CD4-positive, alpha-beta T cell treated with Interleukin-17A for 1 hour (primary cell): ENCODE results near the gene MBOAT1.

Experiments used
- DNase-seq: peaks from one replicate; pipeline ENCODE4 v3.0.0-alpha.2; 2020

MBOAT1 gene

DNA sequence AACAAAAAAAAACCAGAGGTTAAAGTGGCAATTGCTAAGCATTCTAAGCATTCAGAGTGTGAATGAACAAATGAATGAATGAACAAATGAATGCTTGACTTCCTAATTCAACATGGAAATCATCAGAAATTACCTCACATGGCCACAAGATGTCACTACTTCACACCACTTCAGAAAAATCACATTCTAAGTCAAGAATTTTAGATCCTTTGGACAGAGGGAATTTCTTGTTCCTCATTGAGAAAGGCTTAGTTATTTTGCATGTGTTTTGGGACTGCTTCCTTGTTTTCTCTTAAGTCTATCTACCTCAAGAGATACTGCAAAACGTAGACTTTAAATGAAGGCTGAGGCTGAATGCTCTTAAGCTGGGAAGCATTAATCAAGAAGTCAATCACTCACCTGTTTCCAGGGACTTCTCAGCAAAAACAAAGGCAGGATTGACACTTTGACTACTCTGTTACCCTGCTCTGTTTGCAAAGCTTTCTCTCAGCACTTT, 120.2 kb downstream of the MBOAT1 start:
- DNase-seq, result peak; percentile 32

GRCh38 chr6:20086992-20087391, 125.3 kb downstream of the MBOAT1 start:
- DNase-seq, result no peak

GRCh38 chr6:20085817-20086216, 126.5 kb downstream of the MBOAT1 start:
- no peak for DNase-seq

DNA sequence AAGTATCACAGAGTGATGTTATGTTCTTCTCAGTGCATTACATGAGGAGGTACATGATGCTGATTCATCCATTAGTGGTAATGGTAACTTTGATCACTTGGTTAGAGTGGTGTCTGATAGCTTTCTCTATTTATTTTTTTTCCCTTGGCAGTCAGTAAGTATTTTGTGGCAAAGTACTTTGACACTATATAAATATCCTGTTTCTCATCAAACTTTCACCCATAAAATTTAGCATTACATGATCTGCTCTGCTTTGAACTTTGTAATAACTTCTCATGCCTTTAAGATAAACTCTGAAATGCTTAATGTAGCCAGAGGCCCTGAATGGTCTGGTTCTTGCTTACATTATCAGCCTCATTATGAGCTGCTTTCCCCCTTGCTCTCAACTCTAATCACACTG, 127.9 kb downstream of the MBOAT1 start:
- no peak for DNase-seq

DNA sequence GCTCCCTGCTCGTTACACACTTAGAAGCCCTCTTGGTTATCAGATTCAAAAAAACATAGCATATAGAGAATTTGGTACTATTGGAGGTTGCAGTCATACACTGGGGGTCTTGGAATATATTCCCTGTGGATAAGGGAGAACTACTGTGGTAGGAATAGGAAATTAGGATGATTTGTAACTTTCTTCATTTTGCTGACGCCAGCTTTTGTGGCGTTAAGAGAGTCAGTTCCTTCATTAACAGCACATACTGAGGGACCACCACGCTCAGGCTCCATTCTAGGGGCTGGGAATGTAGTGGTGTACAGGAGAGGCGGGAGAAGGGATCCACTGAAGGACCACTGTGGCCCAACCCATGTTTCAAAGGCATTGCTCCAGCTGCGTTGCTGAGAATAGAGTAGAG, 140.3 kb downstream of the MBOAT1 start:
- no peak for DNase-seq

DNA sequence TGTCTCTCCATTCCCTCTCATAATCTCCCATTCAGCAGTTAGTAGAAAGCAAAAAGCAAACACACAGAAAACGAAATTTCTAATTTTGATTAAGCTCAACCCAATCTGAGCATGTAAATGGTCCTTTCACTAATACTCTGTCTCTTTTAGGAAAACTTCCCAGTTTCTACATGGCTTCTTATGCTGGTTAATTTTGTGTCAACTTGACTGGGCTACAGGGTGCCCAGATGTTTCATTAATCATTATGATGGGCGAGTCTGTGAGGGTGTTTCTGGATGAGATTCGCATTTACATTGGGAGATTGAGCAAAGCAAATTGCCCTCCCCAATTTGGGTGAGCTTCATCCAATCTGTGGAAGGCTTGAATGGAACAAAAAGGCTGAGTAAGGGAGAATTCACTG, 142.2 kb downstream of the MBOAT1 start:
- DNase-seq, result no peak

- DNase-seq, result no peak
Observed at GRCh38 chr6:20069021-20069522, 143.2 kb downstream of the MBOAT1 start.

GRCh38 chr6:20068421-20068988, 143.8 kb downstream of the MBOAT1 start:
- no peak for DNase-seq

DNA sequence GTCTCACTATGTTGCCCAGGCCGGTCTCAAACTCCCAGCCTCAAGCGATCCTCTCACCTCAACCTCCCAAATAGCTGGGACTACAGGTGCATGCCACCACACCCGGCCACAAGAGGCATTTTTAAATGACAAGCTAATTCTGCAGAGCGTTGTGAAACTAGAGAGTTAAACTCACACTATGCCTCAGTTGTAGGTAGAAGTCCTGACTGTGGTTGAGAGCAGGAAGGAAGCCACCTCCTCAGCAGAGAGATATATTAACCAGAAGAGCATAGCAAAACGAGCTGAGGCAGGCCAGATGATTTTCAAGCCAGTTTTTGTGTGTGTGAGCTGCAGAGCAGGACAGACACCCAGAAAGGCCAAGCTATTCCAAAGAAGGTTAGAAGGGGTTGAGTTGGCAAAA, 150.3 kb downstream of the MBOAT1 start:
- DNase-seq, result no peak

DNA sequence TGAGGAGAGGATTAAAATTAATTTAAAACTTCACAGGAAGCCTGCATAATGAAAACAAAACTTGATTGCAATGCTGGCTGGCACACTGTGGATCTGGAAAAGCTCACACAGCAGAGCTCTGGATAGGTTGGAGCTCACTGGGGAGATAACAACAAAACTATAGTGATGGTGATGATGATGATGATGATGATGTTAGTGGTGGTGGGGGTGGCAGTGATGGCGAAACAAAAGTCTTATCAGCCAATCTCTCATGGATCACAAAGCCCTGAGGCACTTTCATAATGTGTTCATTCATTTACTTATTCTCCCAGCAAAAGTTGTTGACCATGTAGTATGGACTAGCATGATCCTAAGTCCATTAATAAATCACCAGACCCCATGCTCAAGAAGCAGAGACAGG, 152.0 kb downstream of the MBOAT1 start:
- no peak for DNase-seq

DNA sequence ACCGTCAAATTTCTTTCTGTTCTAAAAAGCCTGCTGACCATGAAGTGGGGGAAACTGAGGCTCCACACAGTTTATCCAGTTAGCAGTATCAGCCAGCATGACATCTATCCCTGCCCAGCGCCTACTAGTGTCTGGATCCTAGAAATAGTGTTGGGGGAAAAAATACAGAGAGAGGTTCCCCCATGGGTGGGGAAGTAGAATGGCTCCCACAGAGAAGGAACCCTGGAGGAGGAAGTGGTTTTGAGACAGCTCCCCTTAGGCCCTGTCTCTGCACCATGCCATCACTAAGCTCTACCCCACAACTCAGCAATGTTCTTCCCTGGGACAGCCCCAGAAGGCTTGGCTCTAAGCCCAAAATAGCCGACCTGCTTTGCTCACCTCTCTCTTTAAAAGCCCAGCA, 153.4 kb downstream of the MBOAT1 start:
- no peak for DNase-seq

DNA sequence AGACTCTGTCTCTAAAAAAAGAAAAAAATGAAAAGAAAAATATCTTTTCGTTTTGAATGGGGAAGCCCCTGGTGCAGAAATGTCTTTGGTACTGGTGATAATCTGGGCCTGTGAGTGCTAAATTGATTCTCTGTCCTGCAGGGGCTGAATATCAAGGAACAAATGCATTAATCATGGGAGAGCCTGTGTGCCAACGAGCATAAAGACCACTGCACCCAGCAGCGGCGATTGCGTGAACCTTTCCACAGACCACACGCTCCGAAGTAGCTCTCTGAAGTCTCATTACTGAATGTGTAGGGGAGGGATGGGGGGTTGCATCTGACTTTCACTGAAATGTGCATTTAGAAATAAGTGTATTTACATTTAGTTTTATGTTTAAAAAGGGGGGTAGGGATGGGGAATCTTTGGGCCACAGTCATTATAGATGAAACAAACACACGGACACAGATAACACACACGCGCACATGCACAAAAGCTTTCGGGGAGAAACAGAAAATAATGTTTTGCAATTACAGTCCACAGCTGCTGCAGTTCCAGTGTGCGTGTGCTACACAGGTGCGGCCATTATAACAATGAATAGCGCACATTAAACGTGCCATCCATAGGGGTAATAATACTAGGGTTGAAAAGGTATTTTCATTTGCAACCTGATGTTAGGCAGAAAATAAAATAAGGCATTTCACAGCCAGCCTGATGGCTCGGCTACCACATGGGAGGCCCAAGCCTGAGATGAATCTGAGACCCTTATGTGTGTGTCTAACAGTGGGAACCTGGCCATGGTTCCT, 154.0 kb downstream of the MBOAT1 start:
- no peak for DNase-seq

- DNase-seq, result peak; percentile 9
Observed at GRCh38 chr6:20056350-20056992, 155.8 kb downstream of the MBOAT1 start.

DNA sequence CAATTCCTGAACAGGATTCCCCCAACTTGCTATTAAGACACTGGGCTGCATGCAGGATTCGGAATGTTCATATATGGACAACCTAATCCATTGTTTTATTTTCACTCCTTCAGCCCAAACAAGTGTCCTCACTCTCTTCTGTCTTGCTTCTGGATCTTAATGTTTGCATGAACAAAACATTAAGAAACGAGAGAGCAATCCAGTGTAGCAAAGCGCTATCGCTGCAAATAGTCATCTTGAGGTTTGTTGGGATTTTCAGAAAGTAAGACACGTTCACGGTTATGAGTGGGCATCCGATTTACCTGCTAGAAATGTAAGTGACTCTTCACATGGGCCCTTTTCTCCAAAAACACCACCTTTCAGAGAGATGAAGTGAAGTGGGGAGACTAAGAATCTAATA, 156.4 kb downstream of the MBOAT1 start:
- DNase-seq, result no peak
